HG02885 (cell line): ENCODE data around the gene SFRP2.

Experiments
- ATAC-seq: cut with Tn5 transposase; IDR thresholded peaks from one replicate; pipeline ENCODE4 v1.9.1; 2021; ENCODE audit warnings: mild to moderate bottlenecking; ENCODE audit not compliant: unreplicated experiment, poor library complexity

The SFRP2 gene, protein sequence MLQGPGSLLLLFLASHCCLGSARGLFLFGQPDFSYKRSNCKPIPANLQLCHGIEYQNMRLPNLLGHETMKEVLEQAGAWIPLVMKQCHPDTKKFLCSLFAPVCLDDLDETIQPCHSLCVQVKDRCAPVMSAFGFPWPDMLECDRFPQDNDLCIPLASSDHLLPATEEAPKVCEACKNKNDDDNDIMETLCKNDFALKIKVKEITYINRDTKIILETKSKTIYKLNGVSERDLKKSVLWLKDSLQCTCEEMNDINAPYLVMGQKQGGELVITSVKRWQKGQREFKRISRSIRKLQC

GRCh38 chr4:153788413-153789276, at the start of gene SFRP2:
TSS of gene SFRP2 (minus strand) at chr4:153789083. CDS start at chr4:153788835, 248 bp downstream.
- ATAC-seq: no peak

GRCh38 chr4:153838564-153838963, 49.7 kb upstream of the SFRP2 start:
- no peak for ATAC-seq

- ATAC-seq: no peak
Measured at GRCh38 chr4:153834901-153835300, 46.0 kb upstream of the SFRP2 start.

- ATAC-seq: no peak
Measured at GRCh38 chr4:153832720-153833287, 43.9 kb upstream of the SFRP2 start.

- ATAC-seq: no peak
Measured at GRCh38 chr4:153832054-153832453, 43.2 kb upstream of the SFRP2 start.

DNA sequence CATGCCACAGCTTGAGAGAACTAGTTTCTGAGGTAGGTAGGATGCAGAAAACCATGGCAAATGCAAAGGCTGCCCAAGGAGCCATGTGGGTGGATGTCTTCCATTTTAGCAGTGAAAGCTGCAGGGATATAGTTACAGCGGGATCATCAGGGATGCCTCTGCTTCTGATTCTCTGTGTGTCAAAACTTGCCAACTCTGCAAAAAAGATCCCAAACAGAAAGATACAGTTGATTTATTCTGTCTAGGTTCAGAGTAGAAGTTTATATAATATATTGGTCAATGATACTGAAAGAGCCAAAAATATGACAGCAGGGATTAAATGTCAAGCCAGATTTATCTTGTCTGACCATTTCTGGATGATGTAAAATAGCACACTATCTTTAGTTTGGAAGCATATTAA, 42.4 kb upstream of the SFRP2 start:
- no peak for ATAC-seq

DNA sequence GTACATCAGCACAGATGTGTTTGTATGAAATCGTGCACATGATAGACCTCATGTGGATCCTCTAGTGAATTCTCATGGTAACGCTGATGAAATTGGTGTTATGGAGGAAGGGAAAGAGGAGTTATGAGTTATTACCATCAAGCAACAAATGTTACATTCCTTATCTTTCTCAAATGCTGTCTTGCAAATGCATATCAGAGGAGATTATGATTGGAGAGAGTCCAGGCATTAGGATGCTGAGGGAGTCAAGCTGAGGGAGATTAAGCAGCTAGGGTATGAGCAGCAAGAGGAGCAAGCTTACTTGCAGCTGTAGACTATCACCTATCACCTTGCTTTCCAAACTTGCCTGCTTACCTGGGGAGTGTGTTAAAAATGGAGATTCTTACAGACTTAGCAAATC, 36.8 kb upstream of the SFRP2 start:
- no peak for ATAC-seq

- ATAC-seq: no peak
Measured at GRCh38 chr4:153825126-153825525, 36.2 kb upstream of the SFRP2 start.

GRCh38 chr4:153824501-153824900, 35.6 kb upstream of the SFRP2 start:
- no peak for ATAC-seq

GRCh38 chr4:153823483-153823882, 34.6 kb upstream of the SFRP2 start:
- no peak for ATAC-seq

- no peak for ATAC-seq
Measured at GRCh38 chr4:153822316-153822715, 33.4 kb upstream of the SFRP2 start.

DNA sequence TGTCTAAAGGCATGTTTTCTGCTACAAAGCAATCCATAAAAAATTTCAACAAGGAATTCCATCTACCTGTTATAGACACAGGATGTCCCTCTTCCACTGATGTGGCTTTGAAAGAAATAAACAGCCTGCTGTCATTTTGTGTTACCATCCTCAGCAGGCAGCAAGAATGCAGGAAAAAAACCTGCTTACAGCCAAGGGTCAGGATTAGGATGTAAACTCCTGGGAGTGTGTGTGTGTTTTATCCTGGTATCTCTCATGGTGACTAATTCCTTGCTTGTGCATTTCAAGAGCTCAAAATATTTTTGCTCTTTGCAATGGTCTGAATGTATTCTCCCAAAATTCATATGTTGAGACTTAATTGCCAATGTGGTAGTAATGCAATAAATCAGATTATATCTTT, 28.6 kb upstream of the SFRP2 start:
- no peak for ATAC-seq

DNA sequence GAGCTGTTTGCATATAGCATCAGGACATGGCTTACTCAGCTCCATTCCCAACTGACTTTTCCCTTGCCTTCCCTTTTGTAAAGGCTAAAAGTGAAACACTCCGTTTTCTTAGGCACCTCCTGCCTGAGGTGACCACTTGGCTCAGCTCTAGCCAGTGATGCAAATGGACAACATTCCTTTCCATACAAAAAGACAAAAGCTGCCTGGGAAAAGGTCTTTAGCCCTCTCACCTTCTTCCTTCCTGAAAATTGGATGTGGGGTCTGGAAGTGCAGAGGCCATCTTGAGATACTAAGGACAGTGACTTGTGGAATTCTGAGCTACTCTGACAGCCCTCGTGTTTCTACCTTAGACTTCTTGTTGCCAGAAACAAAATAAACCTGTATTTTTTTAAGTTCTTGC, 27.7 kb upstream of the SFRP2 start:
- ATAC-seq: no peak

DNA sequence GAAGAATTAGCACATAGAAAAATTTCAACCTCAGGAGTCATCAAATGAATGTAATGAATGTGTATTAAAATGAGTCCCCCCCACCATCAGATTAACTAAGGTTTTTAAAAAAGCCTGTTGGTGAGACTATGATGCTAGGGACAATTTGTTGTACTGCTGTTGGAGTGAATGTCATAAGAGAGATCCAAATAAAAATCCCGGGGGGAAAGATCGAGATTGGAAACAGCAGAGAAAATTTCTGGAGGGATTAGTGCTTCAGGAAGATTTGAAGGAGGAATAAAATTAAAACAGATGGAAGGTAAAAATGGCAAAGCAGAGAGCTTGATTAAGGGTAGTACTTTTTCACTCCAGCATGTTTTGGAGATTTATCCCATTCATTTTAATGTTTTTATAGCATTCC, 25.9 kb upstream of the SFRP2 start:
- ATAC-seq: no peak

GRCh38 chr4:153809916-153810810, 21.3 kb upstream of the SFRP2 start:
- ATAC-seq: peak; percentile 52

GRCh38 chr4:153809307-153809706, 20.4 kb upstream of the SFRP2 start:
- ATAC-seq: peak; percentile 50

GRCh38 chr4:153808175-153808574, 19.3 kb upstream of the SFRP2 start:
- ATAC-seq: no peak

GRCh38 chr4:153806073-153806472, 17.2 kb upstream of the SFRP2 start:
- ATAC-seq: no peak

GRCh38 chr4:153804722-153805121, 15.8 kb upstream of the SFRP2 start:
- no peak for ATAC-seq

GRCh38 chr4:153799694-153800074, 10.8 kb upstream of the SFRP2 start:
- ATAC-seq: no peak
